Measurements from ENCODE around the gene CNTNAP1. TPM values are rescaled to one million over a fixed set of nuclear protein-coding genes. Genes with fewer than 3 reads are reported as not detected.
"Not testable (repeated sequence)": the region's sequence is repeated elsewhere in the genome, so short reads cannot be mapped to it uniquely, and the experiment has no call there.

Gene CNTNAP1
- 10 to 100 TPM in 2 of 5 donors, 1 to 10 TPM in 3; 7.0 to 13.8 (median 9.5) TPM for polyA plus RNA-seq (ENCODE audit: insufficient read depth in 1 of 5, insufficient read length in 5 of 5, low replicate concordance in 1 of 5)
- long read RNA-seq, donor 1: 0 reads
- long read RNA-seq, donor 2, full-length matches to known transcripts: 1 of 1 reads
- long read RNA-seq, donor 2, partial matches to known transcripts: 0 of 1 reads
- long read RNA-seq, donor 2, other reads (novel, unspliced or antisense): 0 of 1 reads
- long read RNA-seq, donor 3, partial matches to known transcripts: 5 of 6 reads
- long read RNA-seq, donor 3, other reads (novel, unspliced or antisense): 0 of 6 reads
- long read RNA-seq, donor 4: 0 reads
- long read RNA-seq, donor 5: 0 reads
- long read RNA-seq, donor 6: 0 reads
- long read RNA-seq, donor 7: 0 reads
- long read RNA-seq, donor 8: 0 reads

GRCh38 chr17:42681976-42682721 is at the start of gene CNTNAP1:
Gene CNTNAP1, plus strand, starts transcription at chr17:42682531. Its CDS starts 299 bp downstream, at chr17:42682830.
- peak; percentile 59 to 68 for DNase-seq

- no peak for DNase-seq
Observed at GRCh38 chr17:42632949-42633444, 49.3 kb upstream of the CNTNAP1 start.

- DNase-seq: no peak
Observed at GRCh38 chr17:42639525-42640113, 42.7 kb upstream of the CNTNAP1 start.

GRCh38 chr17:42640121-42640520 is 42.2 kb upstream of the CNTNAP1 start:
- no peak for DNase-seq

- DNase-seq: no peak
Observed at GRCh38 chr17:42642336-42642735, 40.0 kb upstream of the CNTNAP1 start.

GRCh38 chr17:42647778-42648177 is 34.6 kb upstream of the CNTNAP1 start:
- no peak for DNase-seq

GRCh38 chr17:42651392-42651791 is 30.9 kb upstream of the CNTNAP1 start:
- DNase-seq: no peak

GRCh38 chr17:42653179-42654124 is 28.9 kb upstream of the CNTNAP1 start:
- DNase-seq: peak; percentile 77 to 86

GRCh38 chr17:42655528-42655927 is 26.8 kb upstream of the CNTNAP1 start:
- DNase-seq: no peak

GRCh38 chr17:42657824-42658588 is 24.3 kb upstream of the CNTNAP1 start:
- no peak for DNase-seq

- peak; percentile 88 to 90 for DNase-seq
Observed at GRCh38 chr17:42659079-42659931, 23.0 kb upstream of the CNTNAP1 start, which contains the start of gene TUBG2. Gene TUBG2, plus strand, starts transcription at chr17:42659284. Its CDS starts 220 bp downstream, at chr17:42659504.

GRCh38 chr17:42659932-42660274 is 22.4 kb upstream of the CNTNAP1 start:
- DNase-seq: not testable (repeated sequence)

- DNase-seq: no peak
Observed at GRCh38 chr17:42660692-42661345, 21.5 kb upstream of the CNTNAP1 start.

GRCh38 chr17:42665581-42666001 is 16.7 kb upstream of the CNTNAP1 start:
- no peak for DNase-seq

GRCh38 chr17:42666126-42666525 is 16.2 kb upstream of the CNTNAP1 start:
- not testable (repeated sequence) for DNase-seq

GRCh38 chr17:42667088-42667951 is 15.0 kb upstream of the CNTNAP1 start:
- DNase-seq: no peak

GRCh38 chr17:42669705-42669976 is 12.7 kb upstream of the CNTNAP1 start:
- no peak for DNase-seq
